ENCODE measurements around the gene COL18A1. TPM values are rescaled to one million over a fixed set of nuclear protein-coding genes. Genes with fewer than 3 reads are reported as not detected.
"Not testable (repeated sequence)": the region's sequence is repeated elsewhere in the genome, so short reads cannot be mapped to it uniquely, and the experiment has no call there.

COL18A1 gene
- polyA plus RNA-seq, 4 donors, result 57.4 to 211 (median 114) TPM

DNA sequence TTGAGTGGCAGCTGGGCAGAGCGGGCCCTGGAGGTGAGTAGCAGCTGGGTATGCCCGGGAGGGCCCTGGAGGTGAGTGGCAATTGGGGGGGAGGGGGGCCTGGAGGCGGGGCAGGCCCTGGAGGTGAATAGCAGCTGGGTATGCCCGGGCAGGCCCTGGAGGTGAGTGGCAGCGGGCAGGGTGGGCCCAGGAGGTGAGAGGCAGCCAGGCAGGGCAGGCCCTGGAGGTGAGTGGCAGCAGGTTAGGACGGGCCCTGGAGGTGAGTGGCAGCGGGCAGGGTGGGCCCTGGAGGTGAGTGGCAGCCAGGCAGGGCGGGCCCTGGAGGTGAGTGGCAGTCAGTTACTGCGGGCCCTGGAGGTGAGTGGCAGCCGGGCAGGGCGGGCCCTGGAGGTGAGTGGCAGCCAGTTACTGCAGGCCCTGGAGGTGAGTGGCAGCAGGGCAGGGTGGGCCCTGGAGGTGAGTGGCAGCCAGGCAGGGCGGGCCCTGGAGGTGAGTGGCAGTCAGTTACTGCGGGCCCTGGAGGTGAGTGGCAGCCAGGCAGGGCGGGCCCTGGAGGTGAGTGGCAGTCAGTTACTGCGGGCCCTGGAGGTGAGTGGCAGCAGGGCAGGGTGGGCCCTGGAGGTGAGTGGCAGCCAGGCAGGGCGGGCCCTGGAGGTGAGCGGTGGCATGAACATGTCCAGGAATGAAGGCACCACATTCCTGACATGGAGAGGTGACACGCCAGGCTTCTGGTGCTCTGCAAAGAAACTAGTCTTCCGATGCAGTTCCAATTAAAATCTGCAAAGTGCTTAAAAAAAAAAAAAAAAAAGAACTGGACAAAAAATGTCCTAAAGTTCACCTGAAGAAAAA, 122.4 kb downstream of the COL18A1 start:
- not testable (repeated sequence) for DNase-seq (ENCODE audit: low read depth in 4 of 4, low spot score in 3 of 4)

- DNase-seq (ENCODE audit: low read depth in 4 of 4, low spot score in 3 of 4), result no peak
Measured at GRCh38 chr21:45528028-45528705, 123.2 kb downstream of the COL18A1 start.

- DNase-seq (ENCODE audit: low read depth in 4 of 4, low spot score in 3 of 4), result no peak
Measured at GRCh38 chr21:45528981-45529784, 124.2 kb downstream of the COL18A1 start.

DNA sequence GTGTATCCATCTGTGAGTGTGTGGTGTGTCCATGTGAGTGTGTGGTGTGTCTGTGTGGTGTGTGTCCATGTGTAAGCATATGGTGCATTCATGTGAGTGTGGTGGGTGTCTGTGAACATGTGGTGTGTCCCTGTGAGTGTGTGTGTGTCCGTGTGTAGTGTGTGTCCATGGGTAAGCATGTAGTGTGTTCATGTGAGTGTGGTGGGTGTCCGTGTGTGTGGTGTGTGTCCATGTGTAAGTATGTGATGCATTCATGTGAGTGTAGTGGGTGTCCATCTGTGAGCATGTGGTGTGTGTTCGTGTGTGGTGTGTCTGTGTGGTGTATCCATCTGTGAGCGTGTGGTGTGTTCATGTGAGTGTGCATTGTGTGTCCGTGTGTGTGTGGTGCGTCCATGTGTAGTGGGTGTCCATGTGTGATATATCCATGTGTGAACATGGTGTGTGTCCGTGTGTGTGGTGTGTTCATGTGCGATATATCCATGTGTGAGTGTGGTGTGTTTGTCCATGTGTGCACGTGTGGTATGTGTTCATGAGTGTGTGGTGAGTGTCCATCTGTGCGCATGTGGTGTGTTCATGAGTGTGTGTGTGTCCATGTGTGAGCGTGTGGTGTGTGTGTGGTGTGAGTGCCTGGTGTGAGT, 124.9 kb downstream of the COL18A1 start:
- no peak for DNase-seq (ENCODE audit: low read depth in 4 of 4, low spot score in 3 of 4)

- DNase-seq (ENCODE audit: low read depth in 4 of 4, low spot score in 3 of 4), result no peak
Measured at GRCh38 chr21:45530423-45531113, 125.6 kb downstream of the COL18A1 start.

GRCh38 chr21:45531114-45531392, 126.1 kb downstream of the COL18A1 start:
- DNase-seq (ENCODE audit: low read depth in 4 of 4, low spot score in 3 of 4), result not testable (repeated sequence)

DNA sequence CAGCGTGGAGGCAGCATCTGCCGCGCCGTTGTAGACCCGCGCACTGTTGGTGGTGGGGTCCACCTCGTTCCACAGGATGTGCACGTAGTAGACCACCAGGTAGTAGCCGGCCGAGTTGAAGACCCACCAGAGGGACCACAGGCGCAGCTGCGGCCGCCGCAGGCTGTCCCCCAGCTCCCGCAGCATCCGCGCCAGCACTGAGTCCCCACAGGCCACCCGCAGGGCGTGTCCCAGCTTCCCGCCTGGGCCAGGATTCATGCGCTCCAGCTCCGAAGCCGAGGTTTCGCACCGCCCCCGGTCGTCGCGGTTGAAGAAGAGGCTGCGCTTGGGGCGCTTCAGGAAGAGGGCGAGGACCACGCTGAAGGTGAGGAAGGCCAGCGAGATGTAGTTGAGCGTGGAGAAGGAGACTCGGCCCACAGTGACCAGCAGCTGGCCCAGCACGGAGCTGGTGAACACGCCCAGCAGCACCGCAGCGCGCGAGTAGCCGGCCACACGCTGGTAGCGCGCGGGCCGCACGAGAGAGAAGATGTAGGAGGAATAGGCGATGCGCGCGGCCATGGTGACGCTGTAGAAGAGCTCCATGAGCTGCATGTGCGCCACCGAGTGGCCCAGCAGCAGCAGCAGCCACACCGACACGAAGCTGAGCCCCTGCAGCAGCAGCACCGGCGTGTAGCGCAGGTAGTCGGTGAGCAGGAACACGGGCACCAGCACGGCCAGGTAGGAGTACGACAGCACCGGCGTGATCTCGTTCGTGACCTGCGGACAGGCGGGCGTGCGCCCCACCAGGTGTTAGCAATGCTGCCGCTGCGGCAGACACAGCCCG, 126.6 kb downstream of the COL18A1 start:
- DNase-seq (ENCODE audit: low read depth in 4 of 4, low spot score in 3 of 4), result no peak

DNA sequence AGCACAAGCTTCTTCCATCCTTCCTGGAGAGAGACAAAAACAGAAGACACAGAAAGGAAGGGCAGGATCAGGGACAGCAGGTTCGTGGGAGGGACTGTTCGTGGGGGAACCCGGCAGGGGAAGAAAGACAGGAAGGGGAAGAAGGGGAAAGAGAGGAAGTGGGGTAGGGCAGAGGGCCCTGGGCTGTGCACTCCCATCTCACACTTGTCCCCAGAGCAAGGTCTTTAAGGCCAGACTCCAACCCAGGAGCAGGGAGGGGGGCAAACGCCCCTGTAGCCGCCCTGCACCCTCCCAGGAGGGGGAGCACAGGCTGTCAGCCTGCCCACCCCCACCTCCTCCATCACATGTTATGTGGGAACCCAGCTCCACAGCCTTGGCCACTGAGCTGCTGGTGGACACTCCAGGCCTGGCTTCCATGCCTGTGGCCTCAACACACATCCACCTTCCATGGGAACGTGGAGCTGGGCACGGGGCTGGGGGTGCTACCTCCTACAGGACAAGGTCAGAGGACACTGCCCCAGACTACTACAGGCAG, 127.9 kb downstream of the COL18A1 start:
- no peak for DNase-seq (ENCODE audit: low read depth in 4 of 4, low spot score in 3 of 4)

- no peak for DNase-seq (ENCODE audit: low read depth in 4 of 4, low spot score in 3 of 4)
Measured at GRCh38 chr21:45533361-45533845, 128.4 kb downstream of the COL18A1 start.

GRCh38 chr21:45533846-45534635, 129.1 kb downstream of the COL18A1 start:
- no peak for DNase-seq (ENCODE audit: low read depth in 4 of 4, low spot score in 3 of 4)

DNA sequence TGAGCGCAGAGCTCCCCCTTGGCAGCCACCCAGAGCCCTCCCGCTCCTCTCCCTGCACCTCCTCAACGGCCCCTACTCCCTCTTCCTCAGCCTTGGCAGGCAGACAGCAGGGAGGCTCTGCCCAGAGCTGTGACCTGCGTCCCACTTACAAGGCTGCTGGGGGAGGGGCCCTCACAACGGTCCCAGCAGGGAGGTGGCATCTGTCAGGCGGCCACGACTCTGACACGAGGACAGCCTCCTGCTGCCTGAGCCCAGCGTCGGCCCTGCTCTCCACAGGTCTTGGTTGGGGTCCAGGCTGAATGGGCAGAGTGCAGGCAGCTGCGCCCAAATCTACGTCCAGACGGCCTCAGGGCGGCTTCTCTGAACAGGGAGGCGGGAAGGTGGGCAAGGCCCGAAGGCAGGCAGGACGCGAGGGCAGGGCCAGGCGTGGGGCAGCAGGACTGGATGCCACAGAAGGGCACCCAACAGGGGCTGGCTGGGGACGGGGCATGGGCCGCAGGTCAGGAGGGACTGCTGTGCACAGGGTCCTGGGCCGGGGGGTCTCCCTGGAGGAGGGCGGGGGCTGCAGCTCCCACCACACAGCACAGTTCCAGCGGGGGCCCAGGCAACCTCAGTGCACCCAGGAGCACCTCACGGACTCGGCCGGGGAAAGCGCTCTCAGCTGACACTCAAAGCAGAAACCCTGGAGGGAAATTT, 129.8 kb downstream of the COL18A1 start:
- peak in 2 of 4 donors; percentile 36 to 41 for DNase-seq (ENCODE audit: low read depth in 4 of 4, low spot score in 3 of 4)

DNA sequence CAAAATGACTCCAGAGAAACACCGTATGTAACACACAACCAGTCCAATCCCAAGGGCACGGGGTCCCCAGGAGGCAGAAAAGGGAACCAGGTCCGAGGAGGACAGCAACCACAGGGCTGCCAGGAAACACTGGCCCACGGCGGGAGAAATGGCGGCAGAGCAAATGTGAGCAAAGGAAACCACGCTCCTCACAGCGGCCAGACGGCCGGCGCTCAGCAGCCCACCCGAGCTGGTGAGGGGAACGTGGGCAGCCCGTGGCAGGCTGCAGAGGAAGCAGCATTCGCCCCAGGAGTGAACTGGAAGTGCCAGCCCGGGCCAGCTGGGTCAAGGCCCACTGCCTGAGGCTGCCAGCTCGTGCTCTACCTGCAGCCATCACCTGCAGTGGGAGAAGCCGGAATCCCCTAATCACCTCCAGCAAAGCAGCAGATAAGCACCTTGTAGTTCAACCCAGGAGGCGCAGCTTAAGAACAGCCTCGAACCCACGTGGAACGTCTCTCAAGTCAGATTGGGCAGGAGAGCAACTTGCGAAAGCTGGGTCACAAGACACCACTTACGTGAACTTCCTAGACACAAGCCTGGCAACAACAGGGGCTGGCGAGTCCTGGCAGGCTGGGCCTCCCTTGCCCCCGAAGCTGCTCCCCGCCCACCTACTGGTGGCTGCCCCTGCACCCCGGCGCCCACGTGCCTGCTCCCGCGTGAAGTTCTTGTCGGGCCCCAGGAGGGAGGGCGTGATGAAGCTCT, 130.5 kb downstream of the COL18A1 start:
- DNase-seq (ENCODE audit: low read depth in 4 of 4, low spot score in 3 of 4), result no peak

DNA sequence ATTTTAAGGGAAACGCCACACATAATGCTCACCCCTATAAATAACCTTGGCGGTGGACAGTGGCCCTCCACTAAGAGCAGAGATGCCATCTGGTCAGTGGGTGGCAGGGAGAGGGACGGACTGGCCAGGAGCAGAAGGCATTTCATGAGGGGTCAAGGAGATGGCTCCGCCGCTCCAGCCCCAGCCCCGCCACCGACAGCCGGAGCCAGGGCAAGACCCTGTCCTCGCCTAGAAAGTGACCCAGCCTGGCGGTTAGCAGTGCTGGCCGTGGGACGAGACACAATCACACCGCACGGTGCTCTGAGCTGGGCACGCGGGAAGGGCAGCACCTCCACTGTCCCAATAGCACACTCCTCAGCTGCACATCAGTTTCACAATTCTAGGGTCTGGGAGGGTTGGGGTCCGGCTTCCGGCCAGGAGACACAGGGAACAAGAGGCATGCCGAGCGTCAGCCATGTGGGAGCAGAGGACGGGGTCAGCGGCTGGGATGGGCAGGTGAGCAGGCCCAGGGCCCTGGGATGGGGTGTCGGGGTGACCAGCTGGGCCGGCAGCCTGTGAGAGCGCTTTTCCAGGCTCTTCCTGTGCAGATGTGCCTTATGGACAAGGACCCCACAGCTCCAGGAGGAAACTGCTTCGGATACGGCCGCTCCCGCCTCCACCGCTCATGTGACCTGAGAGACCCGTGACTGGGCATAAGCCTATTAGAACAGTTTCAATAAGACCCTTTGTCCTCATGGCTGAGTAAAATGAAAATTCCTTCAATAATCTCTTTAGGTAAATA, 131.5 kb downstream of the COL18A1 start:
- no peak for DNase-seq (ENCODE audit: low read depth in 4 of 4, low spot score in 3 of 4)

GRCh38 chr21:45537111-45537745, 132.3 kb downstream of the COL18A1 start:
- no peak for DNase-seq (ENCODE audit: low read depth in 4 of 4, low spot score in 3 of 4)

GRCh38 chr21:45537746-45538291, 132.9 kb downstream of the COL18A1 start:
- DNase-seq (ENCODE audit: low read depth in 4 of 4, low spot score in 3 of 4), result no peak
